ENCODE data around the gene NOVA2.
A peak's percentile ranks its signal among the peaks of the same experiment; 100 is the strongest.

NOVA2 gene

GRCh38 chr19:45973553-45974338 lies at the start of gene NOVA2:
NOVA2 (minus strand) TSS chr19:45973865; CDS start chr19:45973351, 514 bp downstream.
- no peak for DNase-seq (ENCODE audit: low read depth)

GRCh38 chr19:46023311-46023779 lies 49.7 kb upstream of the NOVA2 start:
- no peak for DNase-seq (ENCODE audit: low read depth)

- no peak for DNase-seq (ENCODE audit: low read depth)
Observed at GRCh38 chr19:46022431-46023310, 49.0 kb upstream of the NOVA2 start, which contains the start of gene PGLYRP1. PGLYRP1 (minus strand) TSS chr19:46023053; CDS start chr19:46023021, 32 bp downstream.

- no peak for DNase-seq (ENCODE audit: low read depth)
Observed at GRCh38 chr19:46022061-46022430, 48.4 kb upstream of the NOVA2 start.

GRCh38 chr19:46021531-46022041 lies 47.9 kb upstream of the NOVA2 start:
- no peak for DNase-seq (ENCODE audit: low read depth)

- no peak for DNase-seq (ENCODE audit: low read depth)
Observed at GRCh38 chr19:46020819-46021125, 47.1 kb upstream of the NOVA2 start.

- DNase-seq (ENCODE audit: low read depth), result no peak
Observed at GRCh38 chr19:46019270-46019669, 45.6 kb upstream of the NOVA2 start.

- DNase-seq (ENCODE audit: low read depth), result no peak
Observed at GRCh38 chr19:46018729-46019251, 45.1 kb upstream of the NOVA2 start.

- DNase-seq (ENCODE audit: low read depth), result no peak
Observed at GRCh38 chr19:46017874-46018675, 44.4 kb upstream of the NOVA2 start.

GRCh38 chr19:46017095-46017429 lies 43.4 kb upstream of the NOVA2 start:
- DNase-seq (ENCODE audit: low read depth), result no peak

GRCh38 chr19:46016426-46017094 lies 42.9 kb upstream of the NOVA2 start:
- DNase-seq (ENCODE audit: low read depth), result peak; percentile 71

- DNase-seq (ENCODE audit: low read depth), result no peak
Observed at GRCh38 chr19:46015687-46016425, 42.2 kb upstream of the NOVA2 start.

- DNase-seq (ENCODE audit: low read depth), result peak; percentile 32
Observed at GRCh38 chr19:46014941-46015686, 41.4 kb upstream of the NOVA2 start.

- DNase-seq (ENCODE audit: low read depth), result no peak
Observed at GRCh38 chr19:46014534-46014933, 40.9 kb upstream of the NOVA2 start.

GRCh38 chr19:46009530-46010510 lies 36.2 kb upstream of the NOVA2 start:
- DNase-seq (ENCODE audit: low read depth), result peak; percentile 49

- no peak for DNase-seq (ENCODE audit: low read depth)
Observed at GRCh38 chr19:46006411-46006810, 32.7 kb upstream of the NOVA2 start.

- DNase-seq (ENCODE audit: low read depth), result no peak
Observed at GRCh38 chr19:46002678-46003275, 29.1 kb upstream of the NOVA2 start.

All from stimulated activated CD8-positive, alpha-beta memory T cell treated with anti-CD3 and anti-CD28 coated beads, Interleukin-15, amount 100 ng/mL, for 1 hour (primary cell).